Fibroblast of skin of right quadriceps (primary cell): ENCODE measurements around the gene BARX2.
"Not testable (repeated sequence)": the region's sequence is repeated elsewhere in the genome, so short reads cannot be mapped to it uniquely, and the experiment has no call there.

ENCODE experiments used
- DNase-seq: peaks from one replicate; pipeline ENCODE4 v3.0.0-alpha.2; 2013

BARX2 gene

GRCh38 chr11:129375751-129376657, at the start of gene BARX2:
TSS of gene BARX2 (plus strand) at chr11:129375848. CDS start at chr11:129376036, 188 bp downstream.
- peak; percentile 52 for DNase-seq

GRCh38 chr11:129326921-129327320, 48.7 kb upstream of the BARX2 start:
- DNase-seq = no peak

GRCh38 chr11:129327708-129328107, 47.9 kb upstream of the BARX2 start:
- DNase-seq = not testable (repeated sequence)

- DNase-seq = no peak
Observed at GRCh38 chr11:129328756-129329155, 46.9 kb upstream of the BARX2 start.

GRCh38 chr11:129331217-129331616, 44.4 kb upstream of the BARX2 start:
- DNase-seq = no peak

- DNase-seq = peak; percentile 66
Observed at GRCh38 chr11:129331871-129332274, 43.8 kb upstream of the BARX2 start.

- DNase-seq = no peak
Observed at GRCh38 chr11:129333873-129334272, 41.8 kb upstream of the BARX2 start.

GRCh38 chr11:129344301-129344940, 31.2 kb upstream of the BARX2 start:
- not testable (repeated sequence) for DNase-seq

GRCh38 chr11:129346916-129347315, 28.7 kb upstream of the BARX2 start:
- no peak for DNase-seq

GRCh38 chr11:129348813-129349212, 26.8 kb upstream of the BARX2 start:
- DNase-seq = no peak

GRCh38 chr11:129352676-129353075, 23.0 kb upstream of the BARX2 start:
- no peak for DNase-seq

GRCh38 chr11:129354691-129355090, 21.0 kb upstream of the BARX2 start:
- no peak for DNase-seq

GRCh38 chr11:129359748-129360147, 15.9 kb upstream of the BARX2 start:
- no peak for DNase-seq

GRCh38 chr11:129364143-129364654, 11.4 kb upstream of the BARX2 start:
- peak; percentile 75 for DNase-seq

- DNase-seq = no peak
Observed at GRCh38 chr11:129365816-129366215, 9.8 kb upstream of the BARX2 start.

GRCh38 chr11:129366737-129367597, 8.7 kb upstream of the BARX2 start:
- DNase-seq = no peak

GRCh38 chr11:129368889-129369672, 6.6 kb upstream of the BARX2 start:
- DNase-seq = no peak

- no peak for DNase-seq
Observed at GRCh38 chr11:129370715-129371114, 4.9 kb upstream of the BARX2 start.

- no peak for DNase-seq
Observed at GRCh38 chr11:129372609-129373488, 2.8 kb upstream of the BARX2 start.

- DNase-seq = peak; percentile 3
Observed at GRCh38 chr11:129373489-129373953, 2.1 kb upstream of the BARX2 start.
